Skeletal muscle satellite cell (primary cell): Measurements from ENCODE around the gene PIP4P1. TPM values are rescaled to one million over a fixed set of nuclear protein-coding genes. Genes with fewer than 3 reads are reported as not detected.
"Not testable (repeated sequence)": the region's sequence is repeated elsewhere in the genome, so short reads cannot be mapped to it uniquely, and the experiment has no call there.

ENCODE experiments used
- H3K27me3 ChIP-seq: 2 replicates; pipeline ENCODE4 v1.7.0; 2013; ENCODE audit warnings: low read length; ENCODE audit not compliant: control insufficient read depth, insufficient read depth
- H3K36me3 ChIP-seq: 2 replicates; pipeline ENCODE4 v1.7.0; 2013; ENCODE audit warnings: mild to moderate bottlenecking, control low read depth, low read length; ENCODE audit not compliant: insufficient read depth
- H3K4me1 ChIP-seq: 2 replicates; pipeline ENCODE4 v1.7.0; 2013; ENCODE audit warnings: low read length; ENCODE audit not compliant: control insufficient read depth, insufficient read depth
- H3K4me2 ChIP-seq: 2 replicates; pipeline ENCODE4 v1.7.0; 2013; ENCODE audit warnings: mild to moderate bottlenecking, low read length
- H3K4me3 ChIP-seq: 2 replicates; pipeline ENCODE4 v1.7.0; 2013; ENCODE audit warnings: low read length
- H3K9ac ChIP-seq: 2 replicates; pipeline ENCODE4 v1.7.0; 2013; ENCODE audit warnings: mild to moderate bottlenecking, low read depth, low read length, moderate library complexity
- H3K9me3 ChIP-seq: replicated peaks from 2 replicates; pipeline ENCODE4 v1.7.0; 2013; ENCODE audit warnings: mild to moderate bottlenecking, control low read depth, low read length
- total RNA-seq: library from RNA; depleted of rRNA; stranded (reverse); fragments of >200 nt; gene quantifications from 2 replicates; pipeline ENCODE4 v1.2.3, GENCODE V29; 2012; rRNA removed

PIP4P1 gene
- total RNA-seq, result 16.6 and 20.0 TPM in 2 replicates

- H3K9ac ChIP-seq, result peak within 1 kb of the TSS; percentile 89
- no peaks in the 10 kb centered on the region for H3K27me3 ChIP-seq
- H3K4me1 ChIP-seq, result peaks cover 14% of the 10 kb centered on the region
- peak within 1 kb of the TSS; percentile 90 for H3K4me2 ChIP-seq
- peaks cover 30% of the 10 kb centered on the region for H3K36me3 ChIP-seq
- H3K4me3 ChIP-seq, result peak within 1 kb of the TSS; percentile 85
- H3K9me3 ChIP-seq, result no peaks in the 10 kb centered on the region
These were observed at the start of gene PIP4P1 for GRCh38 chr14:20461225-20462141. Gene PIP4P1, minus strand, starts transcription at chr14:20461434. Its CDS starts 109 bp downstream, at chr14:20461325.

- no peaks in the 10 kb centered on the region for H3K4me1 ChIP-seq
- no peak overlapping the region for H3K4me3 ChIP-seq
- no peaks in the 10 kb centered on the region for H3K9me3 ChIP-seq
- no peak overlapping the region for H3K9ac ChIP-seq
- H3K36me3 ChIP-seq, result no peaks in the 10 kb centered on the region
- H3K27me3 ChIP-seq, result peaks cover 4% of the 10 kb centered on the region
- no peak overlapping the region for H3K4me2 ChIP-seq
These were observed 47.1 kb upstream of the PIP4P1 start for GRCh38 chr14:20508367-20508766.

GRCh38 chr14:20507537-20507936 lies 46.3 kb upstream of the PIP4P1 start:
- not testable (repeated sequence) for H3K9me3 ChIP-seq, H3K4me2 ChIP-seq, H3K27me3 ChIP-seq, H3K9ac ChIP-seq, H3K4me1 ChIP-seq, H3K36me3 ChIP-seq, H3K4me3 ChIP-seq

DNA sequence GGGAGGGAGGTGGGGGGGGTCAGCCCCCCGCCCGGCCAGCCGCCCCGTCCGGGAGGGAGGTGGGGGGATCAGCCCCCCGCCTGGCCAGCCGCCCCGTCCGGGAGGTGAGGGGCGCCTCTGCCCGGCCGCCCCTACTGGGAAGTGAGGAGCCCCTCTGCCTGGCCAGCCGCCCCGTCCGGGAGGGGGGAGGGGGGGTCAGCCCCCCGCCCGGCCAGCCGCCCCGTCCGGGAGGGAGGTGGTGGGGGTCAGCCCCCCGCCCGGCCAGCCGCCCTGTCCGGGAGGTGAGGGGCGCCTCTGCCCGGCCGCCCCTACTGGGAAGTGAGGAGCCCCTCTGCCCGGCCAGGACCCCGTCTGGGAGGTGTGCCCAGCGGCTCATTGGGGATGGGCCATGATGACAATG lies 45.5 kb upstream of the PIP4P1 start:
- H3K4me1 ChIP-seq, H3K4me2 ChIP-seq, H3K27me3 ChIP-seq, H3K36me3 ChIP-seq, H3K9me3 ChIP-seq, H3K4me3 ChIP-seq, H3K9ac ChIP-seq: not testable (repeated sequence)

- not testable (repeated sequence) for H3K4me2 ChIP-seq, H3K36me3 ChIP-seq, H3K9ac ChIP-seq, H3K4me1 ChIP-seq, H3K4me3 ChIP-seq, H3K9me3 ChIP-seq, H3K27me3 ChIP-seq
These were observed 45.0 kb upstream of the PIP4P1 start for GRCh38 chr14:20506276-20506675.

DNA sequence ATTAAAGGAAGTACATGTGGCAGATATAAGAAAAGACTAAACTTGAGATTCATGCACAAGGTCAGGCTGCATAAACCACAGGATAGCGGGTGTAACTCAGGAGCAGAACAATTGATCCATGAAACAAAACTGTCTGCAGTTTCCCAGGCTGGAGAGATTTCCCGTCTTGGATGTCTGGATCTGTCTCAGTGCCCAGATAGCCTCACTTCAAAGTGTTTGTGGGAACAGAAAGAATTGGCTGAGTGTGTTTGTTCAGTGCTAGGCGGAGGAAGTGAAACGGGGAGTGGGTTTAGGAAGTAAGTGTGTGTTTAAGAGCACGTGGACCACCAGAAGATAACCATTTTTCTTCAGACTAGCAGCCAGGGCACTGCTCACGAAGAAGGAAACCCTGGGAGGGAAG lies 42.7 kb upstream of the PIP4P1 start:
- Histone ChIP-seq H3K9me3 (no peaks in the 10 kb centered on the region), H3K27me3 (no peaks in the 10 kb centered on the region), H3K4me2 (no peak overlapping the region), H3K4me1 (peaks cover 12% of the 10 kb centered on the region), H3K36me3 (no peaks in the 10 kb centered on the region), H3K4me3 (no peak overlapping the region), H3K9ac (no peak overlapping the region)

DNA sequence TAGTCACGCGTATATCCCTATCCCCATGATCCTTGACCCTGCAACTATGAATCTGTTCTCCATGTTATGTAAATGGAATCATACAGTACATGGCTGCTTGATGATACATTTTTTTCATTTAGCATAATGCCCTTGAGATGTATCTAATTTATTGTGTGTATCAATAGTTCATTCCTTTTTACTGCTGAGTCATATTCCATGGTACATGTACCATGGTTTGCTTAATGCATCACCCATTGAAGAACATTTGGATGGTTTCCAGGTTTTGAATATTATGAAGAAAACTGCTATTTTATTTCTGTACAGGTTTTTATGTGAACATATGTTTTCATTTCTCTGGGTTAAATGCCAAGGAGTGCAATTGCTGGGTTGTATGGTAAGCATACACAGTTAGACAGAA lies 40.1 kb upstream of the PIP4P1 start:
- Histone ChIP-seq H3K9ac (no peak overlapping the region), H3K36me3 (no peaks in the 10 kb centered on the region), H3K27me3 (no peaks in the 10 kb centered on the region), H3K4me2 (peak overlapping the region; percentile 3), H3K9me3 (no peaks in the 10 kb centered on the region), H3K4me3 (no peak overlapping the region), H3K4me1 (peaks cover 12% of the 10 kb centered on the region)

DNA sequence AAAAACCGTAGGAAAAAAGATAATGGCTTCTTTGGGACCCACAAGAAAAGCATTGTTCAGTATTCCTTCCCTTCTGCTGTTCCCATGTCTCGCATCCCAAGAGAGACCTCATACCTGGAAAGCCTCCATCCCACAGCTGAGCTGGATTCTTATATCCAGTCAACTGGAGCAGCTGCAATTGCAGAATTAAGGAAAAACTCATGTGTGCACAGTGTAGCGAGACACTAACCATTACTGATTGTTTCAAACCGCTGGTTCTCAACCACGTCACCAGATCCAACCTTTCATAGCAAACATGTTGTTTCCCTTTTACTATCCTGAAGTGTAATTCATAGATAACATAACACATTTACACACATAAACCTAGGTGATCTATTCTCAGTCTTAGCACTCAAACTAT lies 38.6 kb upstream of the PIP4P1 start:
- H3K36me3 ChIP-seq, result no peaks in the 10 kb centered on the region
- H3K9ac ChIP-seq, result no peak overlapping the region
- no peak overlapping the region for H3K4me2 ChIP-seq
- H3K9me3 ChIP-seq, result no peaks in the 10 kb centered on the region
- H3K27me3 ChIP-seq, result no peaks in the 10 kb centered on the region
- no peak overlapping the region for H3K4me3 ChIP-seq
- peaks cover 22% of the 10 kb centered on the region for H3K4me1 ChIP-seq

GRCh38 chr14:20499108-20499507 lies 37.9 kb upstream of the PIP4P1 start:
- Histone ChIP-seq H3K4me1 (peaks cover 22% of the 10 kb centered on the region), H3K4me3 (no peak overlapping the region), H3K27me3 (no peaks in the 10 kb centered on the region), H3K4me2 (no peak overlapping the region), H3K9ac (no peak overlapping the region), H3K36me3 (no peaks in the 10 kb centered on the region), H3K9me3 (no peaks in the 10 kb centered on the region)

- Histone ChIP-seq H3K4me3 (no peak overlapping the region), H3K27me3 (peaks cover 2% of the 10 kb centered on the region), H3K36me3 (no peaks in the 10 kb centered on the region), H3K9me3 (no peaks in the 10 kb centered on the region), H3K4me2 (no peak overlapping the region), H3K4me1 (peaks cover 22% of the 10 kb centered on the region), H3K9ac (no peak overlapping the region)
These were observed 37.4 kb upstream of the PIP4P1 start for GRCh38 chr14:20498622-20499021.

- Histone ChIP-seq H3K4me3 (no peak overlapping the region), H3K9ac (no peak overlapping the region), H3K9me3 (no peaks in the 10 kb centered on the region), H3K36me3 (no peaks in the 10 kb centered on the region), H3K4me2 (no peak overlapping the region), H3K4me1 (peaks cover 10% of the 10 kb centered on the region), H3K27me3 (peaks cover 5% of the 10 kb centered on the region)
These were observed 33.9 kb upstream of the PIP4P1 start for GRCh38 chr14:20494935-20495766.
